Central memory CD8-positive, alpha-beta T cell (primary cell): ENCODE measurements around the gene PTH2.
"Not testable (repeated sequence)": the region's sequence is repeated elsewhere in the genome, so short reads cannot be mapped to it uniquely, and the experiment has no call there.

Experiments used
- ATAC-seq: fragments of 150-1000 bp; cut with Tn5 transposase; replicated peaks from 2 replicates; pipeline ENCODE4 v1.10.0; 2022; ENCODE audit warnings: mild to moderate bottlenecking, moderate FRiP score, moderate number of reproducible peaks; ENCODE audit not compliant: poor library complexity, severe bottlenecking; ENCODE audit errors: extremely low read depth
- DNase-seq, 2 donors: peaks; one replicate each; pipeline ENCODE4 v3.0.0; 2021; ENCODE audit warnings: low spot score in 2 of 2
- H3K27ac Mint-ChIP-seq: one replicate; pipeline ENCODE4 v1.8.0; 2022; ENCODE audit warnings: low read depth, mild to moderate bottlenecking, moderate library complexity, mixed read lengths
- H3K27me3 Mint-ChIP-seq: one replicate; pipeline ENCODE4 v1.8.0; 2022; ENCODE audit warnings: mixed read lengths
- H3K36me3 Mint-ChIP-seq: one replicate; pipeline ENCODE4 v1.8.0; 2022; ENCODE audit warnings: mild to moderate bottlenecking, moderate library complexity, mixed read lengths; ENCODE audit not compliant: insufficient read depth
- H3K4me1 Mint-ChIP-seq: one replicate; pipeline ENCODE4 v1.8.0; 2022; ENCODE audit warnings: mixed read lengths
- H3K4me3 Mint-ChIP-seq: one replicate; pipeline ENCODE4 v1.8.0; 2022; ENCODE audit warnings: mild to moderate bottlenecking, moderate library complexity, mixed read lengths
- H3K9me3 Mint-ChIP-seq: one replicate; pipeline ENCODE4 v1.8.0; 2022; ENCODE audit warnings: mixed read lengths

The PTH2 gene, protein sequence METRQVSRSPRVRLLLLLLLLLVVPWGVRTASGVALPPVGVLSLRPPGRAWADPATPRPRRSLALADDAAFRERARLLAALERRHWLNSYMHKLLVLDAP

DNA sequence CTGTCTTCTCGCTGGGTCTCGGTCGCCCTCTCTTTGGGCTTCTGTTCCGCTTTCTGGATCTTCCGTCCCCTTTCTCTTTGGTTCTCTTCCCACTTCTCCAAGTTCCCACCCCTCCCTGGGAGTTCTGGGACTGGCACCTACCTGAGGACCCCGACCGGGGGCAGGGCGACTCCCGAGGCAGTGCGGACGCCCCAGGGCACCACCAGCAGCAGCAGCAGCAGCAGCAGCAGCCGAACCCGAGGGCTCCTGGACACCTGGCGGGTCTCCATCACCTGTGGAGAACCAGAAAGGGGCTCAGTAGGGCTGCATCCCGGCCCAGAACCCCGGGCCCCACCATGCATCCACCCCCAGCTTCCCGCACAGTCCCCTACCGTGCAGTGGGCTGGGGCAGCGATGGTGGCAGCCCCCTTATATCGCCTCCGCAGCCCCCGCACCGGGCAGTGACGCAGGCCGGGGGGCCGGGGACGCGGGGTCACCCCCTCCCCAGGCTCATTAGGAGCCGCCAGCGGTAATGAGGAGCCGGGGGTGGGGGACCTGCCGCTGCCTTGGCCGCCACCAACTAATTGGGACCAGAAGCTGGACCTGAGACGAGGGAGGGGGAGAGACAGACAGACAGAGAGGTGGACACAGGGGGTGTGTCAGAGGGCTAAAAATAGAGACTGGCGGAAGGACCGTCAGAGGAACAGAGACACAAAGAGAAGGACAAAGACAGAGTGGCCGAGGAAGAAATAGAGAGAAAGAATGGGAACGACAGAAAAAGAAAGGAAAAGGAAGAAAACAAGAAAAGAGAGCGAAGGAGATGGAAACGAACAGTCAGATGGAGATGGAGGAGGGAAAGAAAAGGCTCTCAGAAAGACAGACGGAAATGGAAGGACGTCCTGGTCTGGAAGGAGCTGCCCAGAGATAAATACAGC, at the start of gene PTH2:
PTH2 (minus strand) TSS at position 371 of the 914 bp plus-strand sequence; CDS start at position 269, 102 bp downstream.
- H3K4me1 Mint-ChIP-seq: peaks cover 56% of the 10 kb centered on the region
- no peaks in the 10 kb centered on the region for H3K9me3 Mint-ChIP-seq
- H3K4me3 Mint-ChIP-seq: peak within 1 kb of the TSS; percentile 54
- no peak within 1 kb of the TSS for H3K27ac Mint-ChIP-seq
- no peak for DNase-seq
- H3K27me3 Mint-ChIP-seq: peaks cover 100% of the 10 kb centered on the region
- no peak for ATAC-seq
- peaks cover 2% of the 10 kb centered on the region for H3K36me3 Mint-ChIP-seq

DNA sequence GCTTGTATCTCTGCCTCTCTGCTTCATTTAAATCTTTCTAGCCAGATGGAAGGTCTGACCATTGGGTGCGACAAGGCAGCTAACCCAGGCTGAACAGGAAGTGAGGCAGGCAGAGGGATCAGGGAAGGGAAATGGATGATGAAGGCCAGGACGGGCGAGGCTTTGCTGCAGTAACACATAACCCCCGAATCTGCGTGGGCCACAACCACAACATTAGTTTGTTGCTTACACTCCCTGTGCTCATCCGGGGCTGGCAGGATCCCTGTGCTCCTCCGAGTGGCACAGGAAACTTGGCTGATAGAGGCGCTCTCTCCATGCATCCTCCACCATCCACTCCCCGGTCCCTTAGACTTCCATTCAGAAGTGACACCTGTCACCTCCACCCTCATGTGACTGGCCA, 49.7 kb upstream of the PTH2 start:
- Mint-ChIP-seq H3K27me3 (no peaks in the 10 kb centered on the region), H3K36me3 (peaks cover 44% of the 10 kb centered on the region), H3K4me1 (peaks cover 54% of the 10 kb centered on the region), H3K9me3 (no peaks in the 10 kb centered on the region), H3K4me3 (peak overlapping the region; percentile 92), H3K27ac (peak overlapping the region; percentile 99)
- DNase-seq (no peak), ATAC-seq (no peak)

DNA sequence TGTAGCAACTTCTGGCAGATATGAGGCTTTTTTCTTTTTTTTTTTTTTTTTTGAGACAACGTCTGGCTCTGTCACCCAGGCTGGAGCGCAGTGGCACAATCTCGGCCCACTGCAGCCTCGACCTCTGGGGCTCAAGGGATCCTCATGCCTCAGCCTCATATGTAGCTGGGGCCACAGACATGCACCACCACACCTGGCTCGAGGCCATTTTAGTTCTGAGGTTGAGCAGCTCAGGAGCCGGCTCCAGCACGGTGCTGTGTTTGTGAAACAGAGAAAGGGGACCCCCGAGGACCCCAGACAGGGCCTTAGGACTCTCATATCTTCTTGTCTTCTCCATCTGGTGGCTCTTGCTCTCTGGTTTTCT, 47.4 kb upstream of the PTH2 start:
- Mint-ChIP-seq H3K9me3 (no peaks in the 10 kb centered on the region), H3K4me3 (peak overlapping the region; percentile 53), H3K4me1 (peaks cover 43% of the 10 kb centered on the region), H3K36me3 (peaks cover 25% of the 10 kb centered on the region), H3K27ac (peak overlapping the region; percentile 99), H3K27me3 (no peaks in the 10 kb centered on the region)
- no peak for ATAC-seq
- no peak for DNase-seq

DNA sequence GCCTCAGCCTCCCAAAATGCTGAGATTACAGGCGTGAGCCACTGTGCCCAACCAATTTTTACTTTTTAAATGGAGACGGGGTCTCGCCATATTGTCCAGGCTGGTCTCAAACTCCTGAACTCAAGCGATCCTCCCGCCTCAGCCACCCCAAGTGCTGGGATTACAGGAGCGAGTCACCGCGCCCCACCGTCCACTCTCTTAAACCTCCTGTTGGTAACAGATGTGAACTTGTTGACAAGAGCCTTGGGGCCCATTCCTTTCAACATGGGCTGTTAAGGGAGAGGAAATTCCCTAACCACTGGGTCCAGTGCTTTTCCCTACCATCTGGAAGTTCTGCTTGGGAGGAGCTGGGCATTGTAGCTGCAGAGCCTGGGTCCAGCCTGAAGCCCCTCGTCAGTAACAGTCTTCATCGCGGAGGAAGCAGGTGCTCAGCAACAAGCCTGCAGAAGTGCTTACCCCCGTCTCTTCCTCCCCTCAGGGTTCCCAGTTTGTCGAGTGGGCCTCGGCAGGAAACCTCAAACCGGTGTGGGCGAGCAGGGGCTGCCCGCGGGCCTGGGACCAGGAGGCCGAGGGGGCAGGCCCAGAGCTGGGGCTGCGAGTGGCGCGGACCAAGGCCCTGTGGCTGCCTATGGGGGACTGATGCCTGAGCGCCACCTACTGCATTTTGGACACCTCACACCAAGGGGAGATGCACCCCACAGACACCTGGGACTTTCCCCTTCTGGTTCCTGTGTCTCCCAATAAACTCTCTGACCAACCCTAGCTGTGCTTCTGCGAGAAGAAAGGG, 46.8 kb upstream of the PTH2 start:
- DNase-seq (peak; percentile 67 to 82), ATAC-seq (peak; percentile 38)
- Mint-ChIP-seq H3K4me3 (peak overlapping the region; percentile 53), H3K27ac (peak overlapping the region; percentile 99), H3K27me3 (no peaks in the 10 kb centered on the region), H3K36me3 (peaks cover 22% of the 10 kb centered on the region), H3K9me3 (no peaks in the 10 kb centered on the region), H3K4me1 (peaks cover 38% of the 10 kb centered on the region)

DNA sequence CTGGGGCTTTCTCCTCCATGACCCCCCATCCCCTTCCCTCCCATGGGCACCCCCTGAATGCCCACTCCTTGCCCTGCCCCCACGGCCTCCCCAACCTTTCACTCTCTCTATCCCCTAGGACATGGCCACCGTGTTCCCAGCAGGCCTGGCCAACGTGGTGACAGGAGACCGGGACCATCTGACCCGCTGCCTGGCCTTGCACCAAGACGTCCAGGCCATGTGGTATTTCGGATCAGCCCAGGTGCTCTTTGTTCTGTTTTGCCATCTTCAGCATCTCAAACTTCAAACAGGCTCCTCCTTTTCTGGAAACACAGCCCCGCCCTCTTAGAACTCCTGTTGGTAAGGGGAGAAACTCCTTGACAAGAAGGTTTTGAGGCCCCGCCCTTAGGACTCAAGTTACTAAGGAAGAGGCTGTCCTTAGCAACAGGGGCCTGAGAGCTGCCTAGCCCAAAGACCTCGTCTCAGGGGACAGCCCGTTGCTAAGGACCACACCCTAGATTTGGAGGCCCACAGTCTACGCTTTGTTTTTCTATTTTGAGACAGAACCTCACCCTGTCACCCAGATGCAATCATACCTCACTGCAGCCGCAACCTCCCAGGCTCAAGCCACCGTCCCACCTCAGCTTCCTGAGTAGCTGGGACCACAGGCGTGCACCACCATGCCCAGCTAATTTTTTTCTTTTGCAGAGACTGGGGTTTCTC, 45.7 kb upstream of the PTH2 start:
- Mint-ChIP-seq H3K4me3 (peak overlapping the region; percentile 79), H3K27me3 (no peaks in the 10 kb centered on the region), H3K9me3 (no peaks in the 10 kb centered on the region), H3K36me3 (peaks cover 19% of the 10 kb centered on the region), H3K4me1 (peaks cover 35% of the 10 kb centered on the region), H3K27ac (peak overlapping the region; percentile 99)
- DNase-seq (peak; percentile 74 to 93), ATAC-seq (peak; percentile 87)

DNA sequence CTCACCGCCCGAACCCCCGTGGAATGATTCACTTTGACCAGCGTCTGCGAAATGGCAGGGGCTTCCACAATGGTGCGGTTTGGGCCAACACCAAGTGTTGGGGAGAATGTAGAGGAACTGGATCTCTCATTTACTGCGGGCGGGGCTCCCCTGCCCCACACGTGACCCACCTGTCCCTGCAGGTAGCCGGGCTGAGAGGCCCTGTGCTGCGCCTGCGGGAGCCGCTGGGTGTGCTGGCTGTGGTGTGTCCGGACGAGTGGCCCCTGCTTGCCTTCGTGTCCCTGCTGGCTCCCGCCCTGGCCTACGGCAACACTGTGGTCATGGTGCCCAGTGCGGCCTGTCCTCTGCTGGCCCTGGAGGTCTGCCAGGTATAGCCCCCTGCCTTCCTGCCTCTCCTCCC, 45.0 kb upstream of the PTH2 start:
- DNase-seq: no peak
- peaks cover 30% of the 10 kb centered on the region for H3K4me1 Mint-ChIP-seq
- H3K9me3 Mint-ChIP-seq: no peaks in the 10 kb centered on the region
- H3K36me3 Mint-ChIP-seq: peaks cover 19% of the 10 kb centered on the region
- H3K27me3 Mint-ChIP-seq: no peaks in the 10 kb centered on the region
- peak overlapping the region; percentile 99 for H3K27ac Mint-ChIP-seq
- H3K4me3 Mint-ChIP-seq: no peak overlapping the region
- ATAC-seq: no peak

DNA sequence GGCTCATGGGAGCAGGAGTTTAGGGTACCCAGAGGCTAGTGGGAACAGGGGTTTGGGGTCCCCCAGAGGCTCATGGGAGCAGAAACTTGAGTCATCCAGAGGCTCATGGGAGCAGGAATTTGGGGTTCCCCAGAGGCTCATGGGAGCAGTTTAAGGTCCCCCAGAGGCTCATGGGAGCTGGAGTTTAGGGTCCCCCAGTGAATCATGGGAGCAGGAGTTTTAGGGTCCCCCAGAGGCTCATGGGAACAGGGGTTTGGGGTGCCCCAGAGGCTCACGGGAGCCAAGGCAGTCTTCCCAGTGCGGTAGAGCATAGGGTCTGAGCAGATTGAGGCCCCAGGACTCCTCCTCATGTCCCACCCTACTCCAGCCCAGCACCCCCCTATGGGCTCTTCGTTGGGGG, 42.1 kb upstream of the PTH2 start:
- Mint-ChIP-seq H3K27me3 (no peaks in the 10 kb centered on the region), H3K36me3 (peaks cover 25% of the 10 kb centered on the region), H3K4me3 (no peak overlapping the region), H3K4me1 (peaks cover 16% of the 10 kb centered on the region), H3K27ac (peak overlapping the region; percentile 88), H3K9me3 (no peaks in the 10 kb centered on the region)
- no peak for DNase-seq
- ATAC-seq: no peak

DNA sequence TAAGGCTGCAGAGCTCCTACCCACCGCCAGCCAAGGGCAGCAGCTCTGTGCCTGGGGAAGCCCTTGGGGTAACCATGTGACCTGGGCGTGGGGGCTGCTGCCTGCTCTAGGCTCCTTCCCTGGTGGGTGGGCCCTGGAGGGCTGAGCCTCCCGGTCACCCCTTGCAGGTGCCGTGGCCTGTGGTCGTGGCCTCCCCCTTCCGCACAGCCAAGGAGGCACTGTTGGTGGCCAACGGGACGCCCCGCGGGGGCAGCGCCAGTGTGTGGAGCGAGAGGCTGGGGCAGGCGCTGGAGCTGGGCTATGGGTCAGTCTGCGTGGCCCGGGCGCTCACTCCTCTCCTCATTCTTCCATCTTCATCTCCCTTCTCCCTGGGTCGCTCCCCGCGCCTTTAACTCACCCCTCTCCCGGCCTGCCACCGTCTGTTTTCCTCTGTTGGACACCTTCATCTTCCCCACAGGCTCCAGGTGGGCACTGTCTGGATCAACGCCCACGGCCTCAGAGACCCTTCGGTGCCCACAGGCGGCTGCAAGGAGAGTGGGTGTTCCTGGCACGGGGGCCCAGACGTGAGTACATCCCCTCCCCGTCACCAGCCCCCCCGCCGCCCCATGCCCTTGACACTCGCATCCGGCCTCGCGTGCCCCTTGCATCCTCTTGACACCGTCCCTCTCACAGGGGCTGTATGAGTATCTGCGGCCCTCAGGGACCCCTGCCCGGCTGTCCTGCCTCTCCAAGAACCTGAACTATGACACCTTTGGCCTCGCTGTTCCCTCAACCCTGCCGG, 40.9 kb upstream of the PTH2 start:
- H3K27ac Mint-ChIP-seq: peak overlapping the region; percentile 88
- H3K27me3 Mint-ChIP-seq: no peaks in the 10 kb centered on the region
- H3K36me3 Mint-ChIP-seq: peaks cover 22% of the 10 kb centered on the region
- ATAC-seq: no peak
- no peaks in the 10 kb centered on the region for H3K9me3 Mint-ChIP-seq
- H3K4me3 Mint-ChIP-seq: peak overlapping the region; percentile 25
- H3K4me1 Mint-ChIP-seq: peaks cover 9% of the 10 kb centered on the region
- DNase-seq: no peak

DNA sequence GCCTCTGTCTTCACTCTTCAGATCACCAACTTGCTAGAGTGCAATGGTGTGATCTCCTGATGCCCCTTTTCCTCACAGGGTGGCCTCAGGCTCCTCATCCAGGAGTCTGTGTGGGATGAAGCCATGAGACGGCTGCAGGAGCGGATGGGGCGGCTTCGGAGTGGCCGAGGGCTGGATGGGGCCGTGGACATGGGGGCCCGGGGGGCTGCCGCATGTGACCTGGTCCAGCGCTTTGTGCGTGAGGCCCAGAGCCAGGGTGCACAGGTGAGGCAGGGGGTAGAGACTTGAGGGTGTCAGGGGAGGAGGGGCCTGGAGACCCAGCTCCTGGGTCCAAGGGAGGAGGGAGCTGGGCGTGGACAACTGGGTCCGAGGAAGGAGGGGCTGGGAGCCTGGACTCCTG, 39.3 kb upstream of the PTH2 start:
- no peak overlapping the region for H3K27ac Mint-ChIP-seq

DNA sequence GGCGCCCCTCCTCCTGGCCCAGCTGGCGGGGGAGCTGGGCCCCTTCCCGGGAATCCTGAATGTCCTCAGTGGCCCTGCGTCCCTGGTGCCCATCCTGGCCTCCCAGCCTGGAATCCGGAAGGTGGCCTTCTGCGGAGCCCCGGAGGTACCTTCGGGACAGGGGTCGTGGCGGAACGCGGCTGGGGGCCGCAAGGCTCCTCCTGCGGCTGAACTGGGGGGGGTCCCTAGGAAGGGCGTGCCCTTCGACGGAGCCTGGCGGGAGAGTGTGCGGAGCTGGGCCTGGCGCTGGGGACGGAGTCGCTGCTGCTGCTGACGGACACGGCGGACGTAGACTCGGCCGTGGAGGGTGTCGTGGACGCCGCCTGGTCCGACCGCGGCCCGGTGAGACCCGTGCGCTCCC, 38.4 kb upstream of the PTH2 start:
- peaks cover 6% of the 10 kb centered on the region for H3K4me1 Mint-ChIP-seq
- H3K9me3 Mint-ChIP-seq: no peaks in the 10 kb centered on the region
- H3K4me3 Mint-ChIP-seq: no peak overlapping the region
- H3K36me3 Mint-ChIP-seq: peaks cover 17% of the 10 kb centered on the region
- no peak overlapping the region for H3K27ac Mint-ChIP-seq
- ATAC-seq (no peak), DNase-seq (no peak)
- H3K27me3 Mint-ChIP-seq: no peaks in the 10 kb centered on the region

More for the DNA sequence above, 39.3 kb upstream of the PTH2 start:
- ATAC-seq (no peak), DNase-seq (no peak)
- H3K4me3 Mint-ChIP-seq: no peak overlapping the region
- H3K36me3 Mint-ChIP-seq: peaks cover 17% of the 10 kb centered on the region
- H3K4me1 Mint-ChIP-seq: no peaks in the 10 kb centered on the region
- H3K9me3 Mint-ChIP-seq: no peaks in the 10 kb centered on the region
- no peaks in the 10 kb centered on the region for H3K27me3 Mint-ChIP-seq

DNA sequence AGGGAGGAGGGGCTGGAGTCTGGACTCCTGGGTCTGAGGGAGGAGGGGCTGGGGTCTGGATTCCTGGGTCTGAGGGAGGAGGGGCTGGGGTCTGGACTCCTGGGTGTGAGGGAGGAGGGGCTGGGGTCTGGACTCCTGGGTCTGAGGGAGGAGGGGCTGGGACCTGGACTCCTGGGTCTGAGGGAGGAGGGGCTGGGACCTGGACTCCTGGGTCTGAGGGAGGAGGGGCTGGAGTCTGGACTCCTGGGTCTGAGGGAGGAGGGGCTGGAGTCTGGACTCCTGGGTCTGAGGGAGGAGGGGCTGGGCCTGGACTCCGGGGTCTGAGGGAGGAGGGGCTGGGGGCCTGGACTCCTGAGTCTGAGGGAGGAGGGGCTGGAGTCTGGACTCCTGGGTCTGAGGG, 37.9 kb upstream of the PTH2 start:
- not testable (repeated sequence) for H3K4me3 Mint-ChIP-seq, DNase-seq, H3K27me3 Mint-ChIP-seq, H3K4me1 Mint-ChIP-seq, ATAC-seq, H3K9me3 Mint-ChIP-seq, H3K27ac Mint-ChIP-seq
- peaks cover 21% of the 10 kb centered on the region for H3K36me3 Mint-ChIP-seq

DNA sequence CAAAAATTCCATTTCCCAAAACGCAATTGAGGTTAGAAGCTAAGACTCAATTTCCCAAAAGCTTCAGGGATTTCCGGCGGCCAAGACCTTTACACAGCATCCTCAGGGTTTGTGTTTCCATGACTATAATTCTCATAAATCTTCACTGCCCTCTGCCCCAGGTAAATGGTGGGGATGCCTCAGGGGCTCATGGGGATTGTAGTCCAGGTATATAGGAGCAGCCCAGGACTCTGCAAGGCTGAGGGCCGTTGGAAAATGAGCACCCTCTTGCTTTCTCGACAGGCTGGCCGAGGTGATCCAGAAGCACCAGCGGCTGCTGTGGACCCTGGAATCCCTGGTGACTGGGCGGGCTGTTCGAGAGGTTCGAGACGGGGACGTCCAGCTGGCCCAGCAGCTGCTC, 36.1 kb upstream of the PTH2 start:
- Mint-ChIP-seq H3K4me3 (no peak overlapping the region), H3K27me3 (no peaks in the 10 kb centered on the region), H3K9me3 (no peaks in the 10 kb centered on the region), H3K36me3 (peaks cover 25% of the 10 kb centered on the region), H3K4me1 (peaks cover 8% of the 10 kb centered on the region), H3K27ac (no peak overlapping the region)
- no peak for DNase-seq
- ATAC-seq: no peak
